GM23338 (cell line): ENCODE data around the gene INPP4B.

ENCODE experiments used
- CREB1 ChIP-seq: fragments of 250-450 bp; sonication (Bioruptor Pico); IDR thresholded peaks from 2 replicates; pipeline ENCODE4 v1.5.0; 2020; ENCODE audit warnings: low read depth, mild to moderate bottlenecking, moderate library complexity
- CTCF ChIP-seq, 2 experiments: fragments of 200-600 bp in 1 of 2; sonication (generic) in 1 of 2; conservative IDR thresholded peaks; 2 replicates each; pipeline versions ENCODE4 v1.5.1 to v1.6.1; 2016 to 2017; ENCODE audit warnings: antibody characterized with exemption in 2 of 2, low read depth in 2 of 2, mild to moderate bottlenecking in 2 of 2, moderate library complexity in 1 of 2
- EZH2 ChIP-seq: fragments of 200-600 bp; sonication (generic); IDR thresholded peaks from one replicate; pipeline ENCODE4 v1.8.0; 2017; ENCODE audit warnings: antibody characterized with exemption, mild to moderate bottlenecking, low read depth; ENCODE audit not compliant: unreplicated experiment
- JUNB ChIP-seq: IDR thresholded peaks from one replicate; pipeline ENCODE4 v1.6.1; 2016; ENCODE audit warnings: antibody characterized with exemption; ENCODE audit not compliant: unreplicated experiment
- POLR2AphosphoS5 ChIP-seq: IDR thresholded peaks from 2 replicates; pipeline ENCODE4 v1.6.1; 2016; ENCODE audit warnings: antibody characterized with exemption, low read depth
- REST ChIP-seq: IDR thresholded peaks from one replicate; pipeline ENCODE4 v1.6.1; 2018; ENCODE audit warnings: antibody characterized with exemption; ENCODE audit not compliant: unreplicated experiment

GRCh38 chr4:142248946-142249345 is 597.2 kb downstream of the INPP4B start:
- TF ChIP-seq CTCF (conservative IDR thresholded peaks at IDR 0.05; ENCODE audit: low read depth in 2 of 2) (no peak), POLR2AphosphoS5 (no peak), EZH2 (no peak), REST (no peak), JUNB (no peak), CREB1 (no peak)
